ENCODE data around the gene EHMT2. TPM values are rescaled to one million over a fixed set of nuclear protein-coding genes. Genes with fewer than 3 reads are reported as not detected.
"Not testable (repeated sequence)": the region's sequence is repeated elsewhere in the genome, so short reads cannot be mapped to it uniquely, and the experiment has no call there.

EHMT2 gene
- total RNA-seq, 1 donor from 2014 or later = 46.0 TPM

DNA sequence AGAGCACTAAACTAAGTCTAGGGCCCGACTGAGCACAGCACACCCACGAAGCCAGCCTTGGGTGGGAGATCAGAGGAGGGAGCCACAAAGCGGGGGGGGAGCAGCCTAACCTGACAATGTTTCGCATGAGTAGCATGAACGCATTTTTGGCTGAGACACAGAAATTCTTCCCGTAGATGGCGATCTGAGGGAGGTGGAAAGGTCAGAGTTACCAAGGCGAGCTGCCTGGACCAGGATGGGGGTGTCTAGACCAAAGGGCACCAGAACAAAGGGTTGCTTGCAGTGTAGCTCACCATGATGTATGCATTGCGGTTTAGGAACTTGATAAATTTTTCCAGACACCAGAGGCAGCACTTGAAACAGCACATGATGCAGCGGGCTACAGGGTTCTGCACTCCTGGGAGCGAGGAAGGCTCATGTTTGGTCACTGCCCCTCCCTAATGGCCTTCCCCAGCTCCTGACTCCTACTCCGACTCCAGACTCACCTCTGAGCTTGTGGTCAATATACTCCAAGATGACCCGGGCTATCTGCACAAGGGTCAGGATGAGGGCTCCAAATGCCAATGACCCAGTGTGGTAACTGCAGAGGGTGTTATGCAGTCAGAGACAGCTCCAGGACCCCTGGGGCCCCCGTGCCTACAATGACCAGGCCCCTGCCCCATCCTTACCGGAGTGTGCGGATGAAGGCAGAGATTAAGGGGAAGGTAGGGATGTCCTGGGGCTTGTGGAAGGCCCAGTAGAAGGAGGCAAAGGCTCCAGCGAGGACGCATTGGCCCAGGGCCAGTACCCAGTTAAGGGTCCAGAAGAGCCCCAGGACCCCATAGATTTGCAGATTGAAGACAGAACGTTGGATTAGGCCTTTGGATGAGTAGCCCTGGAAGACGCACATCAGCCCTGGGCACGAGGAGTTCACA lies 32.0 kb downstream of the EHMT2 start:
- TF ChIP-seq, protein P1, sequence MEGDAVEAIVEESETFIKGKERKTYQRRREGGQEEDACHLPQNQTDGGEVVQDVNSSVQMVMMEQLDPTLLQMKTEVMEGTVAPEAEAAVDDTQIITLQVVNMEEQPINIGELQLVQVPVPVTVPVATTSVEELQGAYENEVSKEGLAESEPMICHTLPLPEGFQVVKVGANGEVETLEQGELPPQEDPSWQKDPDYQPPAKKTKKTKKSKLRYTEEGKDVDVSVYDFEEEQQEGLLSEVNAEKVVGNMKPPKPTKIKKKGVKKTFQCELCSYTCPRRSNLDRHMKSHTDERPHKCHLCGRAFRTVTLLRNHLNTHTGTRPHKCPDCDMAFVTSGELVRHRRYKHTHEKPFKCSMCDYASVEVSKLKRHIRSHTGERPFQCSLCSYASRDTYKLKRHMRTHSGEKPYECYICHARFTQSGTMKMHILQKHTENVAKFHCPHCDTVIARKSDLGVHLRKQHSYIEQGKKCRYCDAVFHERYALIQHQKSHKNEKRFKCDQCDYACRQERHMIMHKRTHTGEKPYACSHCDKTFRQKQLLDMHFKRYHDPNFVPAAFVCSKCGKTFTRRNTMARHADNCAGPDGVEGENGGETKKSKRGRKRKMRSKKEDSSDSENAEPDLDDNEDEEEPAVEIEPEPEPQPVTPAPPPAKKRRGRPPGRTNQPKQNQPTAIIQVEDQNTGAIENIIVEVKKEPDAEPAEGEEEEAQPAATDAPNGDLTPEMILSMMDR (IDR thresholded peaks at IDR 0.05) = no peak
- Histone ChIP-seq H3K4me1 (peaks cover 25% of the 10 kb centered on the region), H3K27ac (no peak overlapping the region), H3K9me3 (no peaks in the 10 kb centered on the region), H3K4me3 (no peak overlapping the region), H3K27me3 (ENCODE audit: low read depth) (no peaks in the 10 kb centered on the region), H3K36me3 (peaks cover 9% of the 10 kb centered on the region)
- ATAC-seq (no peak), DNase-seq (no peak)
- intact Hi-C loops (cut with DNase I) = no loop called here

- Histone ChIP-seq H3K36me3 (peaks cover 16% of the 10 kb centered on the region), H3K4me1 (peaks cover 25% of the 10 kb centered on the region), H3K4me3 (no peak overlapping the region), H3K9me3 (no peaks in the 10 kb centered on the region), H3K27me3 (ENCODE audit: low read depth) (no peaks in the 10 kb centered on the region), H3K27ac (no peak overlapping the region)
- intact Hi-C loops (cut with DNase I) = no loop called here
- TF ChIP-seq, protein P1 (IDR thresholded peaks at IDR 0.05) = no peak
- ATAC-seq (no peak), DNase-seq (no peak)
Measured at GRCh38 chr6:31864818-31865204, 32.7 kb downstream of the EHMT2 start.

GRCh38 chr6:31864123-31864562 lies 33.4 kb downstream of the EHMT2 start:
- peak overlapping the region; percentile 84 for H3K4me3 ChIP-seq
- H3K27ac ChIP-seq = peak overlapping the region; percentile 83
- DNase-seq; intact Hi-C loops (cut with DNase I); H3K9me3 ChIP-seq; H3K27me3 ChIP-seq (ENCODE audit: low read depth); ATAC-seq: not testable (repeated sequence)
- H3K4me1 ChIP-seq = peaks cover 25% of the 10 kb centered on the region
- H3K36me3 ChIP-seq = peaks cover 22% of the 10 kb centered on the region

DNA sequence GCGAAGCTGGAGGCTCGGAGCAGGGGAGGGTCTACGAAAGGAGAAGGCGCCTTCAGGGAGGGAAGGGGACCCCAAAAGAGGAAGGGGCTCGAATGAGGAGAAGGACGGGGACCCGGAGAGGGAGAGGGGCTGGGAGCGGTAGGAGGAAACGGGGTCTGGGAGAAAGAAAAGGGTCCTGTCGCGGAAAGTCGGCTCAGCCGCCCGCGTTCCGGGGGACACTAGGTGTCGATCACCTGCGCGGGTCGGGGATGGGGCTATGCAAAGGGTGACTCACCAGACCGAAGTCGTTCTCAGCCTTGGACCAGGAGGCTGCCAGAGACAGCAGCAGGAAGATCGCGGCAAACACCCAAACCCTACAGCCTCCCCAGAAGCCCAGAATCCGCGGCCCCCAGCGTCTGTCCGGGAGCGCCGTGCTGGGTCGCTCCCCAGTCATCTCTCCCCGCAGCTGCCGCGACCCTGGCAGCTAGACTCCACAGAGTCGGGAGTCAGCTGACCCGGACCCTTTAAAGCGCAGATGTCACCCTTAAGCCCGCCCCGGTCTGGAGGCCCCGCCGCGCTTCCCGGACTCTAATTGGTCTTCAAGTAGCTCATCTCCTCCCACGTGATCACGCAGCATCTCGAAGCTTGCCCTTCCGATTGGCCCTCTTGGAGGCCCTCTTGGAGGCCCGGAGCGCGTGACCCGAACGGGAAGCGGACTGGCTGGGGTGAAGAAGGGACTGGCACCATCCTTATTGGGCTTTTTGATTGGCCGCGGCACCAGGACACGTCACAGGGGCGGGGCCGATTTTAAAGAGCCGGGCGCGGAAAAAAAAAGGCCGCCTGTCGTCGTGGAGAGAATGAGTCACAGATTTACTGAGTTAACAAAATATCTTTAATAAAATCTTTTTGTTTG lies 34.9 kb downstream of the EHMT2 start, which contains the start of gene NEU1:
Gene NEU1, minus strand, starts transcription at position 478 of the 892 bp plus-strand sequence. Its CDS starts 45 bp downstream, at position 433.
- peak; percentile 98 to 99 for ATAC-seq
- intact Hi-C loops (cut with DNase I) = no loop called here
- H3K27ac ChIP-seq = peak within 1 kb of the TSS; percentile 86
- peaks cover 25% of the 10 kb centered on the region for H3K4me1 ChIP-seq
- H3K4me3 ChIP-seq = peak within 1 kb of the TSS; percentile 84
- peaks cover 38% of the 10 kb centered on the region for H3K36me3 ChIP-seq
- H3K27me3 ChIP-seq (ENCODE audit: low read depth) = no peaks in the 10 kb centered on the region
- TF ChIP-seq, protein P1 (IDR thresholded peaks at IDR 0.05) = no peak
- no peaks in the 10 kb centered on the region for H3K9me3 ChIP-seq
- peak; percentile 100 for DNase-seq

GRCh38 chr6:31861919-31862343 lies 35.6 kb downstream of the EHMT2 start:
- Histone ChIP-seq H3K36me3 (peaks cover 44% of the 10 kb centered on the region), H3K4me3 (peak overlapping the region; percentile 84), H3K27me3 (ENCODE audit: low read depth) (no peaks in the 10 kb centered on the region), H3K9me3 (no peaks in the 10 kb centered on the region), H3K27ac (peak overlapping the region; percentile 86), H3K4me1 (peaks cover 25% of the 10 kb centered on the region)
- ATAC-seq (no peak), DNase-seq (no peak)
- TF ChIP-seq, protein P1 (IDR thresholded peaks at IDR 0.05) = no peak
- intact Hi-C loops (cut with DNase I) = no loop called here

All from lower lobe of right lung (tissue), 2 donors.